LHCN-M2 (cell line): ENCODE results near the gene CAMK4. TPM values are rescaled to one million over a fixed set of nuclear protein-coding genes. Genes with fewer than 3 reads are reported as not detected.
A peak's percentile ranks its signal among the peaks of the same experiment; 100 is the strongest.
"Not testable (repeated sequence)": the region's sequence is repeated elsewhere in the genome, so short reads cannot be mapped to it uniquely, and the experiment has no call there.

Experiments used
- DNase-seq: peaks from one replicate; pipeline ENCODE4 v3.0.0-alpha.2; 2012; ENCODE audit warnings: low read depth
- total RNA-seq: library from RNA; depleted of rRNA; stranded (reverse); fragments of >200 nt; gene quantifications from 2 replicates; pipeline ENCODE4 v1.2.3, GENCODE V29; 2014

CAMK4 gene
- total RNA-seq, 1 experiment from 2014 or later = 0.52 TPM

- DNase-seq = no peak
These were observed 31.9 kb downstream of the CAMK4 start for GRCh38 chr5:111256128-111256527.

GRCh38 chr5:111257610-111258009 lies 33.4 kb downstream of the CAMK4 start:
- DNase-seq = not testable (repeated sequence)

- no peak for DNase-seq
These were observed 35.5 kb downstream of the CAMK4 start for GRCh38 chr5:111259636-111260035.

GRCh38 chr5:111261610-111262009 lies 37.4 kb downstream of the CAMK4 start:
- DNase-seq = no peak

GRCh38 chr5:111262153-111262552 lies 38.0 kb downstream of the CAMK4 start:
- DNase-seq = no peak

GRCh38 chr5:111262815-111263214 lies 38.6 kb downstream of the CAMK4 start:
- DNase-seq = no peak

- no peak for DNase-seq
These were observed 42.3 kb downstream of the CAMK4 start for GRCh38 chr5:111266491-111266890.

- no peak for DNase-seq
These were observed 44.1 kb downstream of the CAMK4 start for GRCh38 chr5:111268300-111268699.

GRCh38 chr5:111271885-111272284 lies 47.7 kb downstream of the CAMK4 start:
- DNase-seq = no peak

GRCh38 chr5:111277061-111277460 lies 52.9 kb downstream of the CAMK4 start:
- DNase-seq = no peak

GRCh38 chr5:111278858-111279504 lies 54.8 kb downstream of the CAMK4 start:
- peak; percentile 26 for DNase-seq

GRCh38 chr5:111280282-111280951 lies 56.2 kb downstream of the CAMK4 start:
- DNase-seq = no peak

GRCh38 chr5:111282798-111283197 lies 58.6 kb downstream of the CAMK4 start:
- no peak for DNase-seq

GRCh38 chr5:111284825-111285224 lies 60.6 kb downstream of the CAMK4 start:
- DNase-seq = no peak

- no peak for DNase-seq
These were observed 70.4 kb downstream of the CAMK4 start for GRCh38 chr5:111294551-111294950.

GRCh38 chr5:111295649-111296048 lies 71.5 kb downstream of the CAMK4 start:
- no peak for DNase-seq

- DNase-seq = no peak
These were observed 72.4 kb downstream of the CAMK4 start for GRCh38 chr5:111296570-111296969.

GRCh38 chr5:111299067-111299481 lies 74.9 kb downstream of the CAMK4 start:
- DNase-seq = peak; percentile 2

GRCh38 chr5:111299831-111300432 lies 75.7 kb downstream of the CAMK4 start:
- DNase-seq = no peak

GRCh38 chr5:111301264-111301663 lies 77.1 kb downstream of the CAMK4 start:
- no peak for DNase-seq

- DNase-seq = not testable (repeated sequence)
These were observed 77.9 kb downstream of the CAMK4 start for GRCh38 chr5:111302043-111302442.

- no peak for DNase-seq
These were observed 84.8 kb downstream of the CAMK4 start for GRCh38 chr5:111308951-111309350.

- DNase-seq = no peak
These were observed 85.2 kb downstream of the CAMK4 start for GRCh38 chr5:111309384-111309783.
